HG02970 (cell line): ENCODE measurements around the gene IYD.
"Not testable (repeated sequence)": the region's sequence is repeated elsewhere in the genome, so short reads cannot be mapped to it uniquely, and the experiment has no call there.

Experiments
- ATAC-seq: cut with Tn5 transposase; IDR thresholded peaks from one replicate; pipeline ENCODE4 v1.9.1; 2021; ENCODE audit warnings: mild to moderate bottlenecking, moderate library complexity, moderate number of reproducible peaks; ENCODE audit not compliant: unreplicated experiment, low FRiP score

IYD gene

DNA sequence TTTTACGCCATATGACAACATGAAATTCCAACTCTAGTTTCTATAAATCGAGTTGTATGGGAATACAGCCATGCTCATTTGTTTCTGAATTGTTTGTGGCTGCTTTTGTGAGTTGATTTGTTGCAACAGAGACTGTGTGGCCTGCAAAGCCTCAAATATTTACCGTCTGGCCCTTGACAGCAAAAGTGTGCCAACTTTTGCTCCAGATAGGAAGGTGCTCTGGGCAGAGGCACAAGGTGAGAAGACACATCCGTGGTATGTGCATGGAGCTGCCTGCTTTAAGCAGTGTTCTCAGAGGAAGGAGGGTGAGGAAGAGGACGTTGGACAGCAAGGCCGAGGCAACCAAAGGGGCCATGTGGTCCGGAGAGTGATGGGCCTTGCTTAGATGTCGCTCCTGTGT is 57.4 kb downstream of the IYD start:
- no peak for ATAC-seq

GRCh38 chr6:150427037-150427602 is 58.3 kb downstream of the IYD start:
- ATAC-seq = no peak

- no peak for ATAC-seq
Measured at GRCh38 chr6:150427843-150428242, 59.0 kb downstream of the IYD start.

DNA sequence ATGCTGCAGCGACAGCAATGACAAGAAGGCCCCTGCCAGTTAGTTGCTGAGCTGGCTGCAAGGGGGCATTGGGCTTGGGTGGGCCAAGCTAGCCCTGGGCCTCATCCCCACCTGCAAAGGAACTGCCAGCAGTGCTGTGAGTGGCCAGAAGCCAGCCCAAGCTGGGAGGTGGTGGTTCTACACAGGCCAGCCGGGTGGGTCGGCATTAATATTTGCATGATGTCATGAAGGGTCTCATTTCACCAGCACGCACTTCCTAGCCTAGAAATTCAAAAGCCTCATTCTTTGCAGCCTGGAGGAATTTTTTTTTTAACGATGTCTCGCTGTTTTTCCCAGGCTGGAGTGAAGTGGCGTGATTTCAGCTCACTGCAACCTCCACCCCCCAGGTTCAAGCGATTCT is 62.0 kb downstream of the IYD start:
- ATAC-seq = no peak

- ATAC-seq = no peak
Measured at GRCh38 chr6:150435360-150435759, 66.5 kb downstream of the IYD start.

- no peak for ATAC-seq
Measured at GRCh38 chr6:150435832-150436231, 67.0 kb downstream of the IYD start.

- ATAC-seq = no peak
Measured at GRCh38 chr6:150439373-150439772, 70.6 kb downstream of the IYD start.

DNA sequence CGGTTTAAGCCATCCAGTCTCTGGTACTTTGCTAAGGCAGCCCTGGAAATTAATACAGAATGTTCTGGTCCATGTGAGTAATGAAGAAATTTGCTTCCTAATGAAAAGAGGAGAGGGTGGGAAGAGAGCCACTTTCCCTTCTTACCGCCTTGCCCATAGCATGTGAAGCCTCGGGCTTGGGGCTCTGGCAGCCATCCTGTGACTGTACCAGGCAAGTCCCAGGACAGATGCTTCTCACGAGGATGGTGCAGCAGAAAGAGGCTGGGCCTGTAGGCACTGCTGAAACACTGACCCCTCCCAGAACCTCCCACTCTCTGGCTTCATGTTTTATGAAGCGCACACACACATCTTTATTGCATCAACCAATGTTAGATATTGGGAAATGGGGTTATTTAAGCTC is 74.8 kb downstream of the IYD start:
- no peak for ATAC-seq

GRCh38 chr6:150444308-150444707 is 75.5 kb downstream of the IYD start:
- no peak for ATAC-seq

GRCh38 chr6:150445486-150445885 is 76.7 kb downstream of the IYD start:
- ATAC-seq = no peak

DNA sequence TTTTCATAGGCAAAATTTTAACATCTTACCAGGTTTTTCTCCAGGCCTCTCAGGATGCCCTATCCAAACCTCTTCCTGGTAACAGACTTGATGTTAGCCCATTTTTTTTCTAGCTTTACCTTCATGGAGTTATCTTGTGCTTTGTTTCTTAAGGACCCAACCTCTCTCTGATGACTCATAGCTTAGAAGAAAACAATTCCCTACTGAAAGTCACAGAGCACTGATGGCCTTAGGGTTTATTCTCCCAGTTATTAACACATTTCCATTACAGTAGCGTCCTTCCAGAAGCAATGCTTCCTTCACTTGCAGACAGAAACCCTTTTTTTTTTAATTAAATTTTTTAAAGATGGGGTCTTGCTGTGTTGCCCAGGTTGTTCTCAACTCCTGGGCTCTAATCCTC is 79.4 kb downstream of the IYD start:
- no peak for ATAC-seq

DNA sequence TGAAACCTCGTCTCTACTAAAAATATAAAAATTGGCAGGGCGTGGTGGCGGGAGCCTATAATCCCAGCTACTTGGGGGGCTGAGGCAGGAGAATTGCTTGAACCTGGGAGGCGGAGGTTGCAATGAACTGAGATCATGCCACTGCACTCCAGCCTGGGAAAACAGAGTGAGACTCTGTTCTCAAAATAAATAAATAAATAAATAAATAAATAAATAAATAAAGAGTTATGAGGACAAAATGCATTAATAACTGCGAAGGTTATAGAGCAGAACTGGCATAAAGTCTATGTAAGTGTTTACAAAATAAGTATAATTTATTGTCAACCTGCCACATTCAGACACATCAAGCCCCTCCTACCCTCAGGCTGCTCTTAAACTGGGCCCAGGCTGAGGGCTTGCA is 80.2 kb downstream of the IYD start:
- ATAC-seq = not testable (repeated sequence)

DNA sequence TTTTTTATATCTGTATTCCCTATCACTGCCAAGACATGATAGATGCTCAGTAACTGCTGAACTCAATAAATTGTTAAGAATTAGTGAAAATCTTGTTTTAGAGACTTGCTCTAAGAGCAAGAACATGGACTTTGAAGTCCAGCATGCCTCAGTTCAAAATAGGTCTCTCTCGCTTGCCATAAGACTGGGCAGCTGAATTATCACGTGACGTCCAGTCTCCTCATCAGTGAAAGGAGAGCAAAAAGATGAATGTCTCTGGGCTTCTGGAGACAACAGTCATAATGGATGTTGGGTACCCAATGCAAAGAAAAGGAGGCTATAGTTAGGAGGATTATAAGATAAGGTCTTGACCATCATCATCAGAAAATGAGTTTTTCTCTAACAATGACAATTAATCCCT is 82.1 kb downstream of the IYD start:
- ATAC-seq = no peak

- no peak for ATAC-seq
Measured at GRCh38 chr6:150451807-150452427, 83.1 kb downstream of the IYD start.

DNA sequence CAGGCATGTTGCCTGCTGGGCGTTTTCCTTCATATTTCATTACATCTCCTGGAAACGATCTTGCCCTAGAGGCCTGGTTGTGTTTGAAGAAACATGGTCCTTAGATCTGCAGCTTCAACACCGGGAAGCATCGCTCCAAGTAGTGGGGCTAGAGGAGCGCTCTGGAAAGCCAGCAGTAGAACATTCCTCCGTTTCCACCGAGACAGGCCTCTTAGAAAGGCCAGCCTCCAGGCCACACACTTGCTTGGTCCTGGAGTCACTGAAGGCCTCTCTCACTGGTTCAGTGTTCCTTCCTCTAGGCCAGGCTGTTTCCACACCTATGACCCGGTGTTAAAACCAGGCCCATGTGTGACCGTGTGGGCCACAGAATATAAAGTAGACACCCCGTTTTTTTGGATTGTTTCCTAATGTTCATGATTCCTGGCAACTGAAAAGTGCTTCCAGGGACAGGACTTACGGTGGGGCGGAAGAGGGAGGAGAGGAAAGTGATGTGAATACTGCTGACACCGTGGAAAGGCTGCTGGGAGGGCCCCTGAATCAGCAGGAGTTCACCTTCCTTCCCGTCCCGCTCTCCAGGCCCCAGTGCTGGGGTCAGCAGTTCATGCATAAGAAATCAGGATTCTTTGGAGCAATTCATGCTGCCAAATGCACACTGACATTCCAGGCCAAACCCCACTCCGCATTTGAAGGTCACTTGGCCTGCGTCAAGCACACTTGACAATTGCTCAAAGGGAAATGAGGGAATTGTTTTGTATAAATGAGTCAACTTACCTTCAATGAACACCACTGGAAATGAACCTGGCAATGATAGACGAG is 83.8 kb downstream of the IYD start:
- ATAC-seq = no peak

DNA sequence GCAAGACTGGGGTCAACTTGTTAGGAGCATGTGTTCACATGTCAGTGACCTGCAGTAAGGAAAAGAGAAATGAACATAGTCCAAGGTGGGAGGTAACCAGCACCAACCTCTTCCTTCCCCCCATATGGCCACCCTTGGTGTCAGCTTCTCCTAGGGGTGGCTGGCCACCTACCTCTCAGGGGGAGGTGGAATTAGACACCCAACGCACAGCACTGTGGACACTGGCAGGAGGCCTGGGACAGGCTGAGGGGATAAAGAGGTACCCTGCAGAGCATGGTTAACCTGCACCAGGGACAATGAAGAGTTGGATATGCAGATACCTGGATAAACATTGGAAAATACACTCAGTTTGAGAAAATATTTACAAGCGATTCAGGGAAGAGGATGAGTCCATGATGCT is 84.5 kb downstream of the IYD start:
- no peak for ATAC-seq
